HepG2 (cell line): ENCODE data around the gene DOCK4. TPM values are rescaled to one million over a fixed set of nuclear protein-coding genes. Genes with fewer than 3 reads are reported as not detected.

Experiments
- ASH2L ChIP-seq: fragments of 300-600, 200-600 bp; sonication (generic); IDR thresholded peaks from 2 replicates; pipeline ENCODE4 v1.7.0; 2017; ENCODE audit warnings: low read depth, mild to moderate bottlenecking, moderate library complexity, mixed read lengths, low read length; ENCODE audit not compliant: insufficient read length
- EEA1 ChIP-seq: sonication (generic); formaldehyde crosslinking; IDR thresholded peaks from 2 replicates; pipeline ENCODE4 v1.5.1; 2020; ENCODE audit warnings: mild to moderate bottlenecking, missing genetic modification reagents, borderline replicate concordance
- FOSL2 ChIP-seq: sonication (generic); formaldehyde crosslinking; IDR thresholded peaks from 2 replicates; pipeline ENCODE4 v1.4.0; 2020; ENCODE audit warnings: missing genetic modification reagents
- HMGA1 ChIP-seq: sonication (generic); formaldehyde crosslinking; conservative IDR thresholded peaks from 2 replicates; pipeline ENCODE4 v1.4.0; 2020; ENCODE audit warnings: missing genetic modification reagents
- KMT2B ChIP-seq: IDR thresholded peaks from 2 replicates; pipeline ENCODE4 v1.6.1; 2016; ENCODE audit warnings: missing genetic modification reagents, missing compliant biosample characterization
- MIXL1 ChIP-seq: IDR thresholded peaks from 2 replicates; pipeline ENCODE4 v1.6.1; 2016
- RBAK ChIP-seq: sonication (generic); formaldehyde crosslinking; IDR thresholded peaks from 2 replicates; pipeline ENCODE4 v1.5.1; 2020; ENCODE audit warnings: mild to moderate bottlenecking, missing genetic modification reagents
- RFXAP ChIP-seq: sonication (generic); formaldehyde crosslinking; IDR thresholded peaks from 2 replicates; pipeline ENCODE4 v1.4.0; 2020; ENCODE audit warnings: missing genetic modification reagents, borderline replicate concordance
- SKI ChIP-seq: fragments of 450-650 bp; IDR thresholded peaks from one replicate; pipeline ENCODE4 v1.6.1; 2018; ENCODE audit warnings: mild to moderate bottlenecking; ENCODE audit not compliant: partially characterized antibody
- SMARCC2 ChIP-seq: fragments of 450-650 bp; IDR thresholded peaks from 2 replicates; pipeline ENCODE4 v1.6.1; 2017; ENCODE audit warnings: antibody characterized with exemption, mild to moderate bottlenecking
- SOX13 ChIP-seq, 3 experiments: fragments of 450-650 bp in 1 of 3; sonication (generic) in 1 of 3; formaldehyde crosslinking in 1 of 3; IDR thresholded peaks in 2 of 3; conservative IDR thresholded peaks in 1 of 3; 2 replicates each; pipeline versions ENCODE4 v1.5.0 to v1.6.1; 2016 to 2020; ENCODE audit warnings: antibody characterized with exemption in 1 of 3, mild to moderate bottlenecking in 1 of 3, missing compliant biosample characterization in 1 of 3, missing genetic modification reagents in 1 of 3, moderate library complexity in 1 of 3
- SOX6 ChIP-seq, 2 experiments: fragments of 450-650 bp in 1 of 2; sonication (generic) in 1 of 2; formaldehyde crosslinking in 1 of 2; IDR thresholded peaks; 2 replicates each; pipeline versions ENCODE4 v1.4.0 to v1.6.1; 2017 to 2020; ENCODE audit warnings: antibody characterized with exemption in 1 of 2, mild to moderate bottlenecking in 1 of 2, missing genetic modification reagents in 1 of 2
- XRCC5 ChIP-seq: fragments of 200-400 bp; formaldehyde crosslinking; optimal IDR thresholded peaks from 2 replicates; pipeline ENCODE3; 2017; ENCODE audit warnings: mild to moderate bottlenecking, low read length
- ZKSCAN8 ChIP-seq: IDR thresholded peaks from 2 replicates; pipeline ENCODE4 v1.6.1; 2016; ENCODE audit warnings: borderline replicate concordance, missing genetic modification reagents, missing compliant biosample characterization
- ZNF263 ChIP-seq: sonication (generic); formaldehyde crosslinking; IDR thresholded peaks from 2 replicates; pipeline ENCODE4 v1.4.0; 2020; ENCODE audit warnings: missing genetic modification reagents
- ZNF607 ChIP-seq: sonication (generic); formaldehyde crosslinking; IDR thresholded peaks from 2 replicates; pipeline ENCODE4 v1.5.1; 2020; ENCODE audit warnings: missing genetic modification reagents, mild to moderate bottlenecking, borderline replicate concordance
- ZNF883 ChIP-seq: sonication (generic); formaldehyde crosslinking; IDR thresholded peaks from 2 replicates; pipeline ENCODE4 v1.5.1; 2020; ENCODE audit warnings: mild to moderate bottlenecking, missing genetic modification reagents; ENCODE audit errors: not compliant biosample characterization
- polyA plus RNA-seq, 8 experiments: library from polyadenylated mRNA; depleted of rRNA in 3 of 8; stranded (reverse) in 7 of 8; unstranded in 1 of 8; fragments of >200 nt; fragmentation: Illumina TruSeq in 4 of 8; extraction: Trizol in 4 of 8; gene quantifications; 2 replicates each; pipeline versions ENCODE4 v1.2.1 to v1.2.3, GENCODE V29; 2011 to 2016; ENCODE audit warnings: low read depth in 4 of 8, missing spikeins in 1 of 8, mixed read lengths in 1 of 8; ENCODE audit not compliant: insufficient read depth in 1 of 8
- total RNA-seq, 5 experiments: library from RNA; depleted of rRNA; stranded (reverse); fragments of >200 nt; fragmentation: Illumina TruSeq; extraction: Trizol; gene quantifications; 2 replicates each; pipeline ENCODE4 v1.2.3, GENCODE V29; 2016; ENCODE audit warnings: low read depth in 1 of 5
- TF ChIP-seq, protein P1 (sequence below): sonication (generic); formaldehyde crosslinking; conservative IDR thresholded peaks from 2 replicates; pipeline ENCODE4 v1.8.1; 2023; ENCODE audit warnings: missing genetic modification reagents
- TF ChIP-seq, protein P2 (sequence below): sonication (generic); formaldehyde crosslinking; IDR thresholded peaks from 2 replicates; pipeline ENCODE4 v1.4.0; 2020; ENCODE audit warnings: mild to moderate bottlenecking, missing genetic modification reagents, borderline replicate concordance
- TF ChIP-seq, protein P3 (sequence below): sonication (generic); formaldehyde crosslinking; IDR thresholded peaks from 2 replicates; pipeline ENCODE4 v1.4.0; 2020; ENCODE audit warnings: missing genetic modification reagents
- TF ChIP-seq, protein P4 (sequence below): IDR thresholded peaks from 2 replicates; pipeline ENCODE4 v1.6.1; 2012; ENCODE audit warnings: inconsistent platforms

The DOCK4 gene
- total and polyA plus RNA-seq, 2 of the 13 experiments (the other 11 are each of a cell fraction or from before 2014, with no cell fraction given) = 13.5 to 17.4 TPM

DNA sequence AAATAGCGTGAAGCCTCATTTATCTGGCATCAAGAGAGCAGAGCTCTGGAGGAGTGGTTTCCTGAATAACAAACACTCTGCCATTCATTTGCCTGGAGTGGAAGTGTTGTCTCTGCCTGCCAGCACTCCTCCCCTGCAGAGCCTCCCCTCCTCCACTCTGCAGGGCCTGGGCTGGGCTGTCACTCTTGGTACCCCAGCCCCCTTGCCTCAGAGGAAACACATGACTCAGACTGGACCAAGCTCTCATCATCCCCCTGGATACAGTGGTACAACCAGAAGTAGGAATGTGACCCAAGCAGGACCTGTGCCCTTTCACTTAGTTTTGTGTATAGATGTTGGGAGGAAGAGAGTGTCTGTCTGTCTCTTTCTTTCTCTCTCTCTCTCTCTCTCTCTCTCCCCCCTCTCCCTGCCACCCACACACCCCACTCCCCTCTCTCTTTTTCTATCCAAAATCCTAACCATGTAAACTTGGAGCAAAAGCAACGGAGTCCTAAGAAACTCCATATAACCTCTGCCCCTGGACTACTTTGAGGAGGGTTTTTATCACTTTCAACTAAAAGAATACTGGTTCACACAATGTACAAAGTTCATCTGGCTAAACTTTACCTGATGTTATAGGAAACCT lies 43.9 kb downstream of the DOCK4 start (continued):
- TF ChIP-seq SOX13 (IDR thresholded peaks at IDR 0.05) = no peak
- peak in 1 of 2 experiments; percentile 58; a peak in 1 of 4 replicates for TF ChIP-seq SOX13 (CRISPR knock-in tag; conservative IDR thresholded peaks at IDR 0.05 in 1 of 2, IDR thresholded peaks at IDR 0.05 in 1 of 2)
- peak; percentile 13 for TF ChIP-seq SKI
- no peak for TF ChIP-seq ZNF607 (CRISPR knock-in tag)
- TF ChIP-seq RBAK (CRISPR knock-in tag) = no peak
- TF ChIP-seq, protein P1, sequence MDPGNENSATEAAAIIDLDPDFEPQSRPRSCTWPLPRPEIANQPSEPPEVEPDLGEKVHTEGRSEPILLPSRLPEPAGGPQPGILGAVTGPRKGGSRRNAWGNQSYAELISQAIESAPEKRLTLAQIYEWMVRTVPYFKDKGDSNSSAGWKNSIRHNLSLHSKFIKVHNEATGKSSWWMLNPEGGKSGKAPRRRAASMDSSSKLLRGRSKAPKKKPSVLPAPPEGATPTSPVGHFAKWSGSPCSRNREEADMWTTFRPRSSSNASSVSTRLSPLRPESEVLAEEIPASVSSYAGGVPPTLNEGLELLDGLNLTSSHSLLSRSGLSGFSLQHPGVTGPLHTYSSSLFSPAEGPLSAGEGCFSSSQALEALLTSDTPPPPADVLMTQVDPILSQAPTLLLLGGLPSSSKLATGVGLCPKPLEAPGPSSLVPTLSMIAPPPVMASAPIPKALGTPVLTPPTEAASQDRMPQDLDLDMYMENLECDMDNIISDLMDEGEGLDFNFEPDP (CRISPR knock-in tag) = no peak
- TF ChIP-seq HMGA1 (CRISPR knock-in tag) = no peak
- TF ChIP-seq XRCC5 = peak; percentile 77
- TF ChIP-seq FOSL2 = peak; percentile 91
- peak; percentile 93 for TF ChIP-seq ZNF263
- TF ChIP-seq ZNF883 (CRISPR knock-in tag) = no peak
- peak; percentile 37; the same call in 1 of the 2 replicates for TF ChIP-seq RFXAP (CRISPR knock-in tag)
- no peak for TF ChIP-seq SOX6 (IDR thresholded peaks at IDR 0.05)
- peak; percentile 61 for TF ChIP-seq SOX6 (CRISPR knock-in tag; IDR thresholded peaks at IDR 0.05)
- peak; percentile 28; the same call in 1 of the 2 replicates for TF ChIP-seq MIXL1 (CRISPR knock-in tag)
- TF ChIP-seq, protein P2, sequence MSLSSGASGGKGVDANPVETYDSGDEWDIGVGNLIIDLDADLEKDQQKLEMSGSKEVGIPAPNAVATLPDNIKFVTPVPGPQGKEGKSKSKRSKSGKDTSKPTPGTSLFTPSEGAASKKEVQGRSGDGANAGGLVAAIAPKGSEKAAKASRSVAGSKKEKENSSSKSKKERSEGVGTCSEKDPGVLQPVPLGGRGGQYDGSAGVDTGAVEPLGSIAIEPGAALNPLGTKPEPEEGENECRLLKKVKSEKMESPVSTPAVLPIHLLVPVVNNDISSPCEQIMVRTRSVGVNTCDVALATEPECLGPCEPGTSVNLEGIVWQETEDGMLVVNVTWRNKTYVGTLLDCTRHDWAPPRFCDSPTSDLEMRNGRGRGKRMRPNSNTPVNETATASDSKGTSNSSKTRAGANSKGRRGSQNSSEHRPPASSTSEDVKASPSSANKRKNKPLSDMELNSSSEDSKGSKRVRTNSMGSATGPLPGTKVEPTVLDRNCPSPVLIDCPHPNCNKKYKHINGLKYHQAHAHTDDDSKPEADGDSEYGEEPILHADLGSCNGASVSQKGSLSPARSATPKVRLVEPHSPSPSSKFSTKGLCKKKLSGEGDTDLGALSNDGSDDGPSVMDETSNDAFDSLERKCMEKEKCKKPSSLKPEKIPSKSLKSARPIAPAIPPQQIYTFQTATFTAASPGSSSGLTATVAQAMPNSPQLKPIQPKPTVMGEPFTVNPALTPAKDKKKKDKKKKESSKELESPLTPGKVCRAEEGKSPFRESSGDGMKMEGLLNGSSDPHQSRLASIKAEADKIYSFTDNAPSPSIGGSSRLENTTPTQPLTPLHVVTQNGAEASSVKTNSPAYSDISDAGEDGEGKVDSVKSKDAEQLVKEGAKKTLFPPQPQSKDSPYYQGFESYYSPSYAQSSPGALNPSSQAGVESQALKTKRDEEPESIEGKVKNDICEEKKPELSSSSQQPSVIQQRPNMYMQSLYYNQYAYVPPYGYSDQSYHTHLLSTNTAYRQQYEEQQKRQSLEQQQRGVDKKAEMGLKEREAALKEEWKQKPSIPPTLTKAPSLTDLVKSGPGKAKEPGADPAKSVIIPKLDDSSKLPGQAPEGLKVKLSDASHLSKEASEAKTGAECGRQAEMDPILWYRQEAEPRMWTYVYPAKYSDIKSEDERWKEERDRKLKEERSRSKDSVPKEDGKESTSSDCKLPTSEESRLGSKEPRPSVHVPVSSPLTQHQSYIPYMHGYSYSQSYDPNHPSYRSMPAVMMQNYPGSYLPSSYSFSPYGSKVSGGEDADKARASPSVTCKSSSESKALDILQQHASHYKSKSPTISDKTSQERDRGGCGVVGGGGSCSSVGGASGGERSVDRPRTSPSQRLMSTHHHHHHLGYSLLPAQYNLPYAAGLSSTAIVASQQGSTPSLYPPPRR (CRISPR knock-in tag) = peak; percentile 66; the same call in 1 of the 2 replicates
- TF ChIP-seq, protein P3, sequence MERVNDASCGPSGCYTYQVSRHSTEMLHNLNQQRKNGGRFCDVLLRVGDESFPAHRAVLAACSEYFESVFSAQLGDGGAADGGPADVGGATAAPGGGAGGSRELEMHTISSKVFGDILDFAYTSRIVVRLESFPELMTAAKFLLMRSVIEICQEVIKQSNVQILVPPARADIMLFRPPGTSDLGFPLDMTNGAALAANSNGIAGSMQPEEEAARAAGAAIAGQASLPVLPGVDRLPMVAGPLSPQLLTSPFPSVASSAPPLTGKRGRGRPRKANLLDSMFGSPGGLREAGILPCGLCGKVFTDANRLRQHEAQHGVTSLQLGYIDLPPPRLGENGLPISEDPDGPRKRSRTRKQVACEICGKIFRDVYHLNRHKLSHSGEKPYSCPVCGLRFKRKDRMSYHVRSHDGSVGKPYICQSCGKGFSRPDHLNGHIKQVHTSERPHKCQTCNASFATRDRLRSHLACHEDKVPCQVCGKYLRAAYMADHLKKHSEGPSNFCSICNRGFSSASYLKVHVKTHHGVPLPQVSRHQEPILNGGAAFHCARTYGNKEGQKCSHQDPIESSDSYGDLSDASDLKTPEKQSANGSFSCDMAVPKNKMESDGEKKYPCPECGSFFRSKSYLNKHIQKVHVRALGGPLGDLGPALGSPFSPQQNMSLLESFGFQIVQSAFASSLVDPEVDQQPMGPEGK = peak; percentile 67
- TF ChIP-seq ASH2L = peak; percentile 68
- TF ChIP-seq EEA1 (CRISPR knock-in tag) = no peak
- no peak for TF ChIP-seq SMARCC2
- TF ChIP-seq ZKSCAN8 (CRISPR knock-in tag) = peak; percentile 23; the same call in 1 of the 2 replicates
- TF ChIP-seq KMT2B (CRISPR knock-in tag) = 0 out of 2 replicates have a peak, but pooled peaks have one; percentile 16
- TF ChIP-seq, protein P4, sequence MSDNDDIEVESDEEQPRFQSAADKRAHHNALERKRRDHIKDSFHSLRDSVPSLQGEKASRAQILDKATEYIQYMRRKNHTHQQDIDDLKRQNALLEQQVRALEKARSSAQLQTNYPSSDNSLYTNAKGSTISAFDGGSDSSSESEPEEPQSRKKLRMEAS = peak; percentile 37; the same call in 1 of the 2 replicates
